ENCODE data around the gene RILPL1. TPM values are rescaled to one million over a fixed set of nuclear protein-coding genes. Genes with fewer than 3 reads are reported as not detected.
"Not testable (repeated sequence)": the region's sequence is repeated elsewhere in the genome, so short reads cannot be mapped to it uniquely, and the experiment has no call there.

Gene RILPL1
- total and polyA plus RNA-seq, 2 donors, result 6.7 to 26.2 TPM

- H3K4me1 ChIP-seq (ENCODE audit: insufficient read depth); H3K36me3 ChIP-seq (ENCODE audit: insufficient read depth); DNase-seq (ENCODE audit: extremely low spot score); H3K4me3 ChIP-seq (ENCODE audit: low read depth, low read length); H3K27ac ChIP-seq (ENCODE audit: low read depth): not testable (repeated sequence)
- 96% methylated on average over 5 of the region's 5 CpGs for WGBS
Measured at GRCh38 chr12:123481251-123481650, 52.3 kb downstream of the RILPL1 start.

DNA sequence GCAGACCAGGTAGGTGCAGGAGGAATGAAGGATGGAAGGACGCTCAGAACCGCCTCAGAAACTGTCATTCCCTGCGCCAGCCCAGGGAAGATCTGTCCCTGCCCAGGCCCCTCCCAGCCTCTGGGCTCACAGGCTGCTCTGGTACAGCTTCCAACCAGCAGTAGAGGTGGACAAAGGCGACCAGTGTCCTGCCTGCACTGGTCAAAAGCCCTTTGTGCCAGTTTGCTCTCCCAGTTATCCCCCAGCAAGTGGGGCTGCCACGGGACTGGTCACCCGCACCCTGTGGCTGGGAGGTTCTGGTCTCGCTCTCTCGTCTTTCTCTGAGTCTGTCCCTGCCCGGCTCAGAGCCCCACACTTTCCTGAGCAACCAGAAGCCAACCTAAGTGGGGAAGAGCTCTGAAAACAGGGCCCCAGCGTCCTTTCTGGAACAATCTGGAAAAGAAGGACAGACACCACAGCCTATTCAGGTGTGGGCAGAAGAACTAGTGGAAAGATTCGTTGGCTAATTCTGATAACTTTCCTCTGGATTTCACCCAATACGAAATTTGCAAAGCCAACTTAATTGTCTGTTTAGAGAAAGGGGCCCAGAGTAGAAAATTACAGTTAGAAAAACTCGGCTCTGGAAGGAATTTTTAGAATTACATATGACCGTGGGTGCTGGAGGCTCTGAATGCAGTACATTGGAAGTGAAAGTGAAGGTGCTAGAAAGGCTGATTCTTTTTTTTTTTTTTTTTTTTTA is 53.9 kb downstream of the RILPL1 start:
- Histone ChIP-seq H3K4me3 (ENCODE audit: low read depth, low read length) (no peak overlapping the region), H3K27ac (ENCODE audit: low read depth) (no peak overlapping the region), H3K36me3 (ENCODE audit: insufficient read depth) (no peaks in the 10 kb centered on the region), H3K4me1 (ENCODE audit: insufficient read depth) (no peaks in the 10 kb centered on the region)
- DNase-seq (ENCODE audit: extremely low spot score), result no peak
- WGBS, result 82% methylated on average over 14 of the region's 14 CpGs

DNA sequence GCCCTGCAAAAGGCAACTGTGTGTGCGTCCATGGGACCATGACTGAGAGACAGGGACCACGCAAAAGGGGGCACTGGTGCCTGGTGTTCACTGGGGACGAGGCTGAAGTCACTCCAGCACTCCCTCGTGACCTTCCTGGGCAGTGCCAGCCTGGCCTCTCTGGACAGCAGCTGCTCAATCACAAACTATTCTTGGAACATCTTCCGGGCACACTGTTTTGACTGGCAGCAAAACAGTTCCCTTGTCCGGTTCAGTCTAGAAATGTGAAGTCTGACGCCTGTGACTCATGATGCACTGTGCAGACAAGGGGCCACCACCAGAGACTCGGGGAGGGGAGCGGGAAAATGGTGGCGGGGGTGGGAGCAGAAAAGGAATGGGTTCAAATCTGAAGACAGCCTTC is 54.8 kb downstream of the RILPL1 start:
- Histone ChIP-seq H3K4me3 (ENCODE audit: low read depth, low read length) (no peak overlapping the region), H3K27ac (ENCODE audit: low read depth) (no peak overlapping the region), H3K4me1 (ENCODE audit: insufficient read depth) (no peaks in the 10 kb centered on the region), H3K36me3 (ENCODE audit: insufficient read depth) (no peaks in the 10 kb centered on the region)
- DNase-seq (ENCODE audit: extremely low spot score), result no peak
- 79% methylated on average over 10 of the region's 10 CpGs for WGBS

DNA sequence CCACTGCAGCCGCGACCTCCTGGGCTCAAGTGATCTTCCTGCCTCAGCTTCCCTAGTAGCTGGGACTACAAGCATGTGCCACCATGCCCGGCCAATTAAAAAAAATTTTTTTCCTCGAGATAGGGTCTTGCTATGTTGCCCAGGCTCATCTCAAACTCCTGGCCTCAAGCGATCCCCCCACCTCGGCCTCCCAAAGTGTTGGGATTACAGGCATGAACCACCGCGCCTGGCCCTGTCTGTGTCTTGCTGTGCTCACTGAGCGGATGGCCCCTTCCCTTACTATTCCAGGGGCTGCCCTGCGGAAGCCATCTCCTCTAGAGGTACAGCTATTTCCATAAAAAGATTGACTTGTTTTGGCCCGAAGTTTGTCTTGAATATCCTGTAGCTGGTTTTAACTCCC is 55.5 kb downstream of the RILPL1 start:
- 93% methylated on average over 11 of the region's 11 CpGs for WGBS
- no peaks in the 10 kb centered on the region for H3K36me3 ChIP-seq (ENCODE audit: insufficient read depth)
- DNase-seq (ENCODE audit: extremely low spot score), result no peak
- H3K4me3 ChIP-seq (ENCODE audit: low read depth, low read length), result no peak overlapping the region
- H3K27ac ChIP-seq (ENCODE audit: low read depth), result no peak overlapping the region
- H3K4me1 ChIP-seq (ENCODE audit: insufficient read depth), result no peaks in the 10 kb centered on the region

- Histone ChIP-seq H3K4me1 (ENCODE audit: insufficient read depth) (no peaks in the 10 kb centered on the region), H3K36me3 (ENCODE audit: insufficient read depth) (no peaks in the 10 kb centered on the region), H3K4me3 (ENCODE audit: low read depth, low read length) (no peak overlapping the region), H3K27ac (ENCODE audit: low read depth) (no peak overlapping the region)
- WGBS, result 77% methylated on average over 15 of the region's 15 CpGs
- no peak for DNase-seq (ENCODE audit: extremely low spot score)
Measured at GRCh38 chr12:123475246-123475703, 58.2 kb downstream of the RILPL1 start.

DNA sequence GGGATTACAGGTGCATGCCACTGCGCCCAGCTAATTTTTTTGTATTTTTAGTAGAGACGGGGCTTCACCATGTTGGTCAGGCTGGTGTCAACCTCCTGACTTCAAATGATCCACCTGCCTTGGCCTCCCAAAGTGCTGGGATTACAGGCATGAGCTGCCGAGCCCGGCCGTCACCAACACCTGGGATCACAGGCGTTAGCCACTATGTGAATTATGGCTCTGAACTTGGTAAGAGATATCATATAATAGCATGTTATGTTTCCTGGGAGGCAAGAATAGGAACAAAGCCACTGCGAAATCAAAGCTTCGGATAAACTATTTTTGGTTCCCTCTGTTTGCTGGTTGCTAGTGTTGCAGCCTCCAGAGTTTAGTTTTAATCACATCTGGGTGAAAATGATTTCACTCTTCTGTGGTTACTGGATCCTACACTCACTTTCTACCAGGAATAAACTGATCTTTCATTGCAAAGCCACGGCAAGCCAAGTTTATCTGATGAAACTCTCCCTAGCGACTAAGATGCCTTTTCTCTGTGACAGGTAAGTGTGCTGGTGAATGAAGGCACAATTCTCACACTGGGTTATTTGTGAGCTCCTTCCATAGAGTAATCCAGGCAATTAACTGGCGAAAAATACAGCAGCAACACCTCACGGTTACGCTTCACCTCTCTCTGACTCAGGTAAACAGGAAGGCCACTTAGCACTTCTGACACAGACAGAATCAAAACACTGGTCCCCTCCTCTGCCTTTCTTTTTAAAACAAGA is 58.9 kb downstream of the RILPL1 start:
- Histone ChIP-seq H3K4me3 (ENCODE audit: low read depth, low read length) (no peak overlapping the region), H3K4me1 (ENCODE audit: insufficient read depth) (no peaks in the 10 kb centered on the region), H3K36me3 (ENCODE audit: insufficient read depth) (no peaks in the 10 kb centered on the region), H3K27ac (ENCODE audit: low read depth) (no peak overlapping the region)
- 69% methylated on average over 13 of the region's 13 CpGs for WGBS
- DNase-seq (ENCODE audit: extremely low spot score), result no peak

DNA sequence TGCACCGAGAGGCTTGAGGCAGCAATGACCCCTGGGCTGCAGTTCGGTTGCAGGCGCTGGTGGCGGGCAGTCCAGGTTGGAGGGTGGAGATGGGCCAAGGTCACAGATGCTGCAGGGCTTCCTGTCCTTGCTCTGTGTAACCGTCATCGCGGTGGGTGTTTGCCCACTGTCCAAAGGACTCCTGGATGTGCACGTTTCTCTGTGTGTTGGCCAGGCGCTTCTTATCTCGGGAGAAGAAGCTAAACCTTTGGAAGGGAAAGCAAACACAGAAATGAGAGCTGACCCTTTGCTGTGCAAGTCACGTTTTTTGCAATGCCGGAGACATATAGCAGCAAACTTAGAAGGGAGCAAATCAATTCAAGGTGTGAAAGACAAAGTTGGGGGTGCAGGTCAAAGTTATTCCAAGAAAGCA is 61.1 kb downstream of the RILPL1 start:
- no peaks in the 10 kb centered on the region for H3K36me3 ChIP-seq (ENCODE audit: insufficient read depth)
- H3K27ac ChIP-seq (ENCODE audit: low read depth), result no peak overlapping the region
- no peak for DNase-seq (ENCODE audit: extremely low spot score)
- H3K4me1 ChIP-seq (ENCODE audit: insufficient read depth), result no peaks in the 10 kb centered on the region
- H3K4me3 ChIP-seq (ENCODE audit: low read depth, low read length), result no peak overlapping the region
- WGBS, result 87% methylated on average over 12 of the region's 12 CpGs

DNA sequence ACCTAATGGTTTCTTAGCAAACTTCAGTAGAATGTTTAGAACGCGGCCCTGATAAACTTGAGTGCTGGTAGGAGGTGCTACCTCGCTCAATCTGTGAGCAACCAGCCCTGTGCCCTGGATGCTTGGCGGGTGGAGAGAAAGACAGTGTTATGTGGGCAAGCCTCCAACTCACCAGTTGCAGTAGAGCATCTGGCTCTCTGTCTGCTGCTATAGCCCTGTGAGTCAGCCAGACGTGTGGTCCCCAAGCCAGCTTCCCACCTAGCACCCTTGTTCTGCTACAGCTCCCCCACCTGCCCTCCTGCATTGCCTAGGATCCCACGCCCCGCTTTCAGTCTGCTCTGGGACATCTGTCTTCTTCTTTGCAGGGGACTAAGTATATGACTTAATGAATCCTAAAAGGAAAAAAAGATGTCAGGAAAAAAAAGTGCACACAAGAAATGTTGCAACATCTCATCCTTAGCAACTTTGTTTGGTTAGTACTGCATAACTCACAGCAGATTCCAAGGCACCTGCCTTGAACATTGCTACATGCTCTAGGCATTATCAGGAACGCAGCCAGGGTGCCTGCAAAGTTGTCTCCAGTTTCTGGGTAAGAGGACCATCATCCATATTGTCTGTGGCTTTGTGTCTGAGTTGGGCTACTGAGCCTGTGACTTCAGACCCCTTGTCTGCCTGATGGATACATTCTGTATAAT is 62.0 kb downstream of the RILPL1 start:
- Histone ChIP-seq H3K4me3 (ENCODE audit: low read depth, low read length) (no peak overlapping the region), H3K4me1 (ENCODE audit: insufficient read depth) (no peaks in the 10 kb centered on the region), H3K36me3 (ENCODE audit: insufficient read depth) (no peaks in the 10 kb centered on the region), H3K27ac (ENCODE audit: low read depth) (no peak overlapping the region)
- no peak for DNase-seq (ENCODE audit: extremely low spot score)
- WGBS, result 78% methylated on average over 8 of the region's 8 CpGs

DNA sequence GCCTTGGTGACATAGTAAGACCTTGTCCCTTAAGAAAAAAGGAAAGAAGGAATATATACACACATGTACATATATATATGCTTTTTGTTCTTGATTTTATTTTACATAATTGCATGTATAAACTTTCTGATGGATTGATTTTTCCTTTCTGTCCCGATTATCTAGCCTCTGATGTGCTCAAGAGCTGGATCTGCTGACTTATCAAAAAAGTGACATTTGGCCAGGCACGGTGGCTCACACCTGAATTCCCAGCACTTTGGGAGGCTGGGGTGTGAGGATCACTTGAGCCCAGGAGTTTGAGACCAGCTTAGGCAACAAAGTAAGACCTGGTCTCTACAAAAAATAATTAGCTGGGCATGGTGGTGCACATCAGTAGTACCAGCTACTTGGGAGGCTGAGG is 63.5 kb downstream of the RILPL1 start:
- Histone ChIP-seq H3K4me3 (ENCODE audit: low read depth, low read length) (no peak overlapping the region), H3K27ac (ENCODE audit: low read depth) (no peak overlapping the region), H3K36me3 (ENCODE audit: insufficient read depth) (no peaks in the 10 kb centered on the region), H3K4me1 (ENCODE audit: insufficient read depth) (no peaks in the 10 kb centered on the region)
- 96% methylated on average over 2 of the region's 2 CpGs for WGBS
- DNase-seq (ENCODE audit: extremely low spot score), result no peak

DNA sequence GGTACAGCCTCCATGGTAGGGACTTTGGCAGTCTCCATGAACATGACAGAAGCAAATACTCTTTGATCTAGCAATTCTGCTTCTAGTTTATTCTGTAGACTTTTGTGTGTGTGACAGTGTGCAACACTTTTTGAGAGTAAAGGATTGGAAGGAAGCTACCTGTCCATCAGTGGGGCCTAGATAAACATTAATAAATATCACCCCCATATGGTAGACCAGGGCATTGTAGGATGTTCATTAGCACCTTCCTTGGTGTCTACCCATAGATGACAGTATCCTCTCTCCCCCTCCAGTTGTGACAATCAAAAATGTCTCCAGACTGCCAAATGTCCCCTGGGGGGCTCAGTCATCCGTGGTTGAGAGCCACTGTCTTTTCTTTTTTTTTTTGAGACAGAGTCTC is 64.7 kb downstream of the RILPL1 start:
- Histone ChIP-seq H3K27ac (ENCODE audit: low read depth) (no peak overlapping the region), H3K4me3 (ENCODE audit: low read depth, low read length) (no peak overlapping the region), H3K36me3 (ENCODE audit: insufficient read depth) (no peaks in the 10 kb centered on the region), H3K4me1 (ENCODE audit: insufficient read depth) (no peaks in the 10 kb centered on the region)
- WGBS, result 34% methylated on average over 1 of the region's 1 CpG
- no peak for DNase-seq (ENCODE audit: extremely low spot score)

- no peak overlapping the region for H3K4me3 ChIP-seq (ENCODE audit: low read depth, low read length)
- DNase-seq (ENCODE audit: extremely low spot score), result no peak
- no peaks in the 10 kb centered on the region for H3K4me1 ChIP-seq (ENCODE audit: insufficient read depth)
- WGBS, result 84% methylated on average over 4 of the region's 4 CpGs
- no peak overlapping the region for H3K27ac ChIP-seq (ENCODE audit: low read depth)
- peaks cover 2% of the 10 kb centered on the region for H3K36me3 ChIP-seq (ENCODE audit: insufficient read depth)
Measured at GRCh38 chr12:123465084-123465483, 68.4 kb downstream of the RILPL1 start.

DNA sequence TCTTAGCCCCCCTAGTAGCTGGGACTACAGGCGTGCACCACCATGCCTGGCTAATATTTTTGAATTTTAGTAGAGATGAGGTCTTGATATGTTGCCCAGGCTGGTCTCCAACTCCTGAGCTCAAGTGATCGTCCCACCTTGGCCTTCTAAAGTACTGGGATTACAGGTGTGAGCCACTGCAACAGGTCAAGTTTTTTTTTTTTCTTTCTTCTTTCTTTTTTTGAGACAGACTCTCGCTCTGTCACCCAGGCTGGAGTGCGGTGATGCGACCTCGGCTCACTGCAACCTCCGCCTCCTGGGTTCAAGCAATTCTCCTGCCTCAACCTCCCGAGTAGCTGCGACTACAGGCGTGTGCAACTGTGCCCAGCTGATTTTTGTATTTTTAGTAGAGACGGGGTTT is 70.3 kb downstream of the RILPL1 start:
- not testable (repeated sequence) for H3K27ac ChIP-seq (ENCODE audit: low read depth); H3K4me3 ChIP-seq (ENCODE audit: low read depth, low read length); DNase-seq (ENCODE audit: extremely low spot score); H3K4me1 ChIP-seq (ENCODE audit: insufficient read depth); H3K36me3 ChIP-seq (ENCODE audit: insufficient read depth)
- WGBS, result 91% methylated on average over 11 of the region's 11 CpGs

GRCh38 chr12:123457980-123458779 is 75.3 kb downstream of the RILPL1 start, which contains the start of gene SNRNP35:
TSS of gene SNRNP35 (plus strand) at chr12:123458139. CDS start at chr12:123465541, 7,402 bp downstream.
- DNase-seq (ENCODE audit: extremely low spot score), result peak; percentile 77
- Histone ChIP-seq H3K4me1 (ENCODE audit: insufficient read depth) (peaks cover 2% of the 10 kb centered on the region), H3K27ac (ENCODE audit: low read depth) (peak within 1 kb of the TSS; percentile 98), H3K36me3 (ENCODE audit: insufficient read depth) (peaks cover 2% of the 10 kb centered on the region), H3K4me3 (ENCODE audit: low read depth, low read length) (peak within 1 kb of the TSS; percentile 56)
- under 1% methylated on average over 48 of the region's 48 CpGs for WGBS

Measured in urinary bladder (tissue), 4 donors.